Hepatocyte (in vitro differentiated cells): ENCODE measurements around the gene CFAP206.

Experiments used
- CTCF ChIP-seq: fragments of 200-600 bp; sonication (generic); IDR thresholded peaks from 2 replicates; pipeline ENCODE4 v1.5.1; 2016; ENCODE audit warnings: antibody characterized with exemption, mild to moderate bottlenecking; ENCODE audit not compliant: poor library complexity
- EZH2 ChIP-seq: fragments of 200-600 bp; sonication (generic); IDR thresholded peaks from 2 replicates; pipeline ENCODE4 v1.6.1; 2016; ENCODE audit warnings: antibody characterized with exemption, mild to moderate bottlenecking, borderline replicate concordance

DNA sequence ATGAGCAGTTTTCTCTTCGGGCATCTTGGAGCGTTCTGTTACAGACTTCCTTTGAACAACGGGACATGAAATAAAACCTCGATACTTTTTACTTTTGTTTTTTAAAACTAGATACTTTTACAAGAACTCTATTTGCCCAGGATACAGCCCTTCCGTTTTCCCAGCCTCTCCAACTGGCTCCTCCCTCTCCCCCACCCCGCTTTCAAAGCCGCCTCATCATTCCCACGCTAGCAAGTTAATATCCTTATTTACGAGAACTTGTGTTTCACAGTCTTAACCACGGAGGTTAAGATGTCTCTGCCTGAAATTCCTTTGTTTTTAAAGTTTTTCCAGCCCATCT lies 241 bp upstream of the CFAP206 start:
- TF ChIP-seq EZH2 (no peak), CTCF (no peak)
